ENCODE data around the gene GALK2. TPM values are rescaled to one million over a fixed set of nuclear protein-coding genes. Genes with fewer than 3 reads are reported as not detected.

Gene GALK2
- polyA plus RNA-seq, 1 donor (not counting 4 experiments of a cell fraction or from before 2014, with no cell fraction given), result 29.7 TPM

GRCh38 chr15:49370782-49371181 lies 200.7 kb downstream of the GALK2 start:
- dilution Hi-C loops (cut with MboI; ENCODE audit: extremely low pct_ligation_motif_present, low sequenced_read_pairs), result no loop called here
- H3K27ac ChIP-seq (ENCODE audit: control insufficient read depth, insufficient read depth, low read length), result no peak overlapping the region
- H3K79me2 ChIP-seq (ENCODE audit: control insufficient read depth, insufficient read depth, low read length), result no peaks in the 10 kb centered on the region
- DNase-seq (ENCODE audit: low read depth, low spot score) (no peak), FAIRE-seq (no peak)
- no peaks in the 10 kb centered on the region for H3K36me3 ChIP-seq (ENCODE audit: control insufficient read depth in 2 of 2, extremely low read depth in 1 of 2, insufficient read depth in 2 of 2, low read length in 2 of 2)
- no peak overlapping the region for H3K4me2 ChIP-seq (ENCODE audit: control insufficient read depth, extremely low read depth, insufficient read depth, low read depth, low read length)
- no peak overlapping the region for H2AFZ ChIP-seq (ENCODE audit: control insufficient read depth, low read length)
- no peaks in the 10 kb centered on the region for H3K9me1 ChIP-seq (ENCODE audit: control insufficient read depth, extremely low read depth, insufficient read depth, low read length)
- no peaks in the 10 kb centered on the region for H3K4me1 ChIP-seq (ENCODE audit: control insufficient read depth, extremely low read depth, insufficient read depth, low read length)
- no peak overlapping the region for H3K9ac ChIP-seq (ENCODE audit: control insufficient read depth, extremely low read depth, insufficient read depth, low read length)
- no peak for TF ChIP-seq EZH2 (IDR thresholded peaks at IDR 0.05; ENCODE audit: low read length)
- no peak for TF ChIP-seq CTCF (optimal IDR thresholded peaks at IDR 0.05 in 1 of 3, IDR thresholded peaks at IDR 0.05 in 1 of 3, conservative IDR thresholded peaks at IDR 0.05 in 1 of 3; ENCODE audit: extremely low read depth in 1 of 3, insufficient read depth in 2 of 3, low read length in 3 of 3)
- H4K20me1 ChIP-seq (ENCODE audit: control insufficient read depth, extremely low read depth, insufficient read depth, low read length), result no peaks in the 10 kb centered on the region
- H3K4me3 ChIP-seq (ENCODE audit: control insufficient read depth in 2 of 3, extremely low read depth in 1 of 3, insufficient read depth in 2 of 3, low read depth in 1 of 3, low read length in 3 of 3), result no peak overlapping the region
- H3K27me3 ChIP-seq (ENCODE audit: control insufficient read depth, extremely low read depth, insufficient read depth, low read length), result no peaks in the 10 kb centered on the region
- no peaks in the 10 kb centered on the region for H3K9me3 ChIP-seq (ENCODE audit: control insufficient read depth, low read depth, low read length)

- H4K20me1 ChIP-seq (ENCODE audit: control insufficient read depth, extremely low read depth, insufficient read depth, low read length), result no peaks in the 10 kb centered on the region
- H2AFZ ChIP-seq (ENCODE audit: control insufficient read depth, low read length), result no peak overlapping the region
- H3K27me3 ChIP-seq (ENCODE audit: control insufficient read depth, extremely low read depth, insufficient read depth, low read length), result no peaks in the 10 kb centered on the region
- no peak for FAIRE-seq
- DNase-seq (ENCODE audit: low read depth, low spot score), result no peak
- dilution Hi-C loops (cut with MboI; ENCODE audit: extremely low pct_ligation_motif_present, low sequenced_read_pairs), result no loop called here
- H3K9me3 ChIP-seq (ENCODE audit: control insufficient read depth, low read depth, low read length), result no peaks in the 10 kb centered on the region
- H3K9me1 ChIP-seq (ENCODE audit: control insufficient read depth, extremely low read depth, insufficient read depth, low read length), result no peaks in the 10 kb centered on the region
- no peaks in the 10 kb centered on the region for H3K36me3 ChIP-seq (ENCODE audit: control insufficient read depth in 2 of 2, extremely low read depth in 1 of 2, insufficient read depth in 2 of 2, low read length in 2 of 2)
- H3K27ac ChIP-seq (ENCODE audit: control insufficient read depth, insufficient read depth, low read length), result no peak overlapping the region
- no peak for TF ChIP-seq EZH2 (IDR thresholded peaks at IDR 0.05; ENCODE audit: low read length)
- no peak overlapping the region for H3K9ac ChIP-seq (ENCODE audit: control insufficient read depth, extremely low read depth, insufficient read depth, low read length)
- H3K4me1 ChIP-seq (ENCODE audit: control insufficient read depth, extremely low read depth, insufficient read depth, low read length), result no peaks in the 10 kb centered on the region
- no peak overlapping the region for H3K4me2 ChIP-seq (ENCODE audit: control insufficient read depth, extremely low read depth, insufficient read depth, low read depth, low read length)
- no peaks in the 10 kb centered on the region for H3K79me2 ChIP-seq (ENCODE audit: control insufficient read depth, insufficient read depth, low read length)
- H3K4me3 ChIP-seq (ENCODE audit: control insufficient read depth in 2 of 3, extremely low read depth in 1 of 3, insufficient read depth in 2 of 3, low read depth in 1 of 3, low read length in 3 of 3), result no peak overlapping the region
Observed at GRCh38 chr15:49372366-49372765, 202.3 kb downstream of the GALK2 start.

- FAIRE-seq, result no peak
- H3K79me2 ChIP-seq (ENCODE audit: control insufficient read depth, insufficient read depth, low read length), result no peaks in the 10 kb centered on the region
Observed at GRCh38 chr15:49379996-49380395, 209.9 kb downstream of the GALK2 start.

More at GRCh38 chr15:49379996-49380395, 209.9 kb downstream of the GALK2 start:
- no peak overlapping the region for H3K4me3 ChIP-seq (ENCODE audit: control insufficient read depth in 2 of 3, extremely low read depth in 1 of 3, insufficient read depth in 2 of 3, low read depth in 1 of 3, low read length in 3 of 3)
- H3K27ac ChIP-seq (ENCODE audit: control insufficient read depth, insufficient read depth, low read length), result no peak overlapping the region
- TF ChIP-seq CTCF (optimal IDR thresholded peaks at IDR 0.05 in 1 of 3, IDR thresholded peaks at IDR 0.05 in 1 of 3, conservative IDR thresholded peaks at IDR 0.05 in 1 of 3; ENCODE audit: extremely low read depth in 1 of 3, insufficient read depth in 2 of 3, low read length in 3 of 3) (no peak), EZH2 (IDR thresholded peaks at IDR 0.05; ENCODE audit: low read length) (no peak)
- no peak for DNase-seq (ENCODE audit: low read depth, low spot score)
- no peaks in the 10 kb centered on the region for H3K9me1 ChIP-seq (ENCODE audit: control insufficient read depth, extremely low read depth, insufficient read depth, low read length)
- no peak overlapping the region for H2AFZ ChIP-seq (ENCODE audit: control insufficient read depth, low read length)
- no peaks in the 10 kb centered on the region for H4K20me1 ChIP-seq (ENCODE audit: control insufficient read depth, extremely low read depth, insufficient read depth, low read length)
- dilution Hi-C loops (cut with MboI; ENCODE audit: extremely low pct_ligation_motif_present, low sequenced_read_pairs), result no loop called here
- no peaks in the 10 kb centered on the region for H3K9me3 ChIP-seq (ENCODE audit: control insufficient read depth, low read depth, low read length)
- H3K4me1 ChIP-seq (ENCODE audit: control insufficient read depth, extremely low read depth, insufficient read depth, low read length), result no peaks in the 10 kb centered on the region
- H3K9ac ChIP-seq (ENCODE audit: control insufficient read depth, extremely low read depth, insufficient read depth, low read length), result no peak overlapping the region
- H3K27me3 ChIP-seq (ENCODE audit: control insufficient read depth, extremely low read depth, insufficient read depth, low read length), result no peaks in the 10 kb centered on the region
- no peak overlapping the region for H3K4me2 ChIP-seq (ENCODE audit: control insufficient read depth, extremely low read depth, insufficient read depth, low read depth, low read length)
- H3K36me3 ChIP-seq (ENCODE audit: control insufficient read depth in 2 of 2, extremely low read depth in 1 of 2, insufficient read depth in 2 of 2, low read length in 2 of 2), result no peaks in the 10 kb centered on the region

All from keratinocyte (primary cell).